ENCODE results near the gene PELI1.
"Not testable (repeated sequence)": the region's sequence is repeated elsewhere in the genome, so short reads cannot be mapped to it uniquely, and the experiment has no call there.

The PELI1 gene

GRCh38 chr2:64104933-64105332 is 39.3 kb downstream of the PELI1 start:
- no peak for DNase-seq (ENCODE audit: insufficient read length, low spot score)
- peak; percentile 57 for FAIRE-seq
- TF ChIP-seq POLR2A (IDR thresholded peaks at IDR 0.05; ENCODE audit: low read depth, low read length): no peak

GRCh38 chr2:64102736-64103135 is 41.5 kb downstream of the PELI1 start:
- DNase-seq (ENCODE audit: insufficient read length, low spot score): not testable (repeated sequence)

GRCh38 chr2:64101141-64101591 is 43.1 kb downstream of the PELI1 start:
- no peak for DNase-seq (ENCODE audit: insufficient read length, low spot score)
- no peak for FAIRE-seq
- TF ChIP-seq POLR2A (IDR thresholded peaks at IDR 0.05; ENCODE audit: low read depth, low read length): no peak

More at GRCh38 chr2:64102736-64103135, 41.5 kb downstream of the PELI1 start:
- FAIRE-seq: not testable (repeated sequence)

GRCh38 chr2:64100584-64100983 is 43.6 kb downstream of the PELI1 start:
- not testable (repeated sequence) for DNase-seq (ENCODE audit: insufficient read length, low spot score); FAIRE-seq

GRCh38 chr2:64094663-64095382 is 49.4 kb downstream of the PELI1 start:
- DNase-seq (ENCODE audit: insufficient read length, low spot score): no peak
- no peak for TF ChIP-seq POLR2A (IDR thresholded peaks at IDR 0.05; ENCODE audit: low read depth, low read length)
- FAIRE-seq: peak; percentile 30

- FAIRE-seq: no peak
- DNase-seq (ENCODE audit: insufficient read length, low spot score): no peak
- no peak for TF ChIP-seq POLR2A (IDR thresholded peaks at IDR 0.05; ENCODE audit: low read depth, low read length)
Observed at GRCh38 chr2:64093341-64093740, 50.9 kb downstream of the PELI1 start.

GRCh38 chr2:64092502-64092901 is 51.7 kb downstream of the PELI1 start:
- no peak for TF ChIP-seq POLR2A (IDR thresholded peaks at IDR 0.05; ENCODE audit: low read depth, low read length)
- FAIRE-seq: no peak
- no peak for DNase-seq (ENCODE audit: insufficient read length, low spot score)

GRCh38 chr2:64090264-64090663 is 54.0 kb downstream of the PELI1 start:
- no peak for DNase-seq (ENCODE audit: insufficient read length, low spot score)
- TF ChIP-seq POLR2A (IDR thresholded peaks at IDR 0.05; ENCODE audit: low read depth, low read length): no peak
- FAIRE-seq: no peak

- no peak for TF ChIP-seq POLR2A (IDR thresholded peaks at IDR 0.05; ENCODE audit: low read depth, low read length)
- DNase-seq (ENCODE audit: insufficient read length, low spot score): no peak
- FAIRE-seq: no peak
Observed at GRCh38 chr2:64086347-64087082, 57.7 kb downstream of the PELI1 start.

GRCh38 chr2:64085936-64086335 is 58.3 kb downstream of the PELI1 start:
- TF ChIP-seq POLR2A (IDR thresholded peaks at IDR 0.05; ENCODE audit: low read depth, low read length): no peak
- FAIRE-seq (no peak), DNase-seq (ENCODE audit: insufficient read length, low spot score) (no peak)

GRCh38 chr2:64081046-64081445 is 63.2 kb downstream of the PELI1 start:
- TF ChIP-seq POLR2A (IDR thresholded peaks at IDR 0.05; ENCODE audit: low read depth, low read length): no peak
- FAIRE-seq: no peak
- DNase-seq (ENCODE audit: insufficient read length, low spot score): no peak

- TF ChIP-seq POLR2A (IDR thresholded peaks at IDR 0.05; ENCODE audit: low read depth, low read length): no peak
- DNase-seq (ENCODE audit: insufficient read length, low spot score) (no peak), FAIRE-seq (no peak)
Observed at GRCh38 chr2:64080179-64080578, 64.0 kb downstream of the PELI1 start.

GRCh38 chr2:64079688-64080087 is 64.5 kb downstream of the PELI1 start:
- not testable (repeated sequence) for FAIRE-seq; DNase-seq (ENCODE audit: insufficient read length, low spot score)

GRCh38 chr2:64076828-64077227 is 67.4 kb downstream of the PELI1 start:
- not testable (repeated sequence) for FAIRE-seq; DNase-seq (ENCODE audit: insufficient read length, low spot score)

GRCh38 chr2:64074616-64075015 is 69.6 kb downstream of the PELI1 start:
- DNase-seq (ENCODE audit: insufficient read length, low spot score); FAIRE-seq: not testable (repeated sequence)

All from H54 (cell line).